H1 (cell line): ENCODE measurements around the gene BHMT. TPM values are rescaled to one million over a fixed set of nuclear protein-coding genes. Genes with fewer than 3 reads are reported as not detected.

Experiments used
- CTCF ChIA-PET: fragments of 300-600 bp; sonication (Branson Sonifier 250); formaldehyde crosslinking; loops from one replicate; lab custom pipeline; 2021; ENCODE audit not compliant: partially characterized antibody; lab: Charles Lee
- POLR2A ChIA-PET: fragments of 300-600 bp; sonication (Branson Sonifier 250); formaldehyde crosslinking; loops from one replicate; lab custom pipeline; 2021; ENCODE audit warnings: inconsistent platforms; ENCODE audit not compliant: partially characterized antibody; lab: Charles Lee
- DNase-seq, 2 experiments: peaks; one replicate each; pipeline versions ENCODE4 v3.0.0 to v3.0.0-alpha.2; 2010 to 2022; ENCODE audit warnings: low spot score in 2 of 2, low read depth in 1 of 2, mixed read lengths in 1 of 2
- FAIRE-seq: peaks from 2 replicates; lab custom pipeline; 2011; peaks lifted over from hg19 to GRCh38; lab: Jason Lieb, UNC
- H2AFZ ChIP-seq: 2 replicates; pipeline ENCODE4 v1.8.1; 2012; ENCODE audit warnings: low read length, inconsistent platforms
- H2AK5ac ChIP-seq: 2 replicates; pipeline ENCODE4 v1.6.1; 2013; ENCODE audit warnings: low read depth, low read length
- H2BK120ac ChIP-seq: replicated peaks from 2 replicates; pipeline ENCODE3; 2013; ENCODE audit warnings: low read depth, low read length, inconsistent platforms
- H2BK12ac ChIP-seq: 2 replicates; pipeline ENCODE4 v1.6.1; 2013; ENCODE audit warnings: low read depth, low read length
- H2BK15ac ChIP-seq: 2 replicates; pipeline ENCODE4 v1.6.1; 2013; ENCODE audit warnings: low read length
- H2BK20ac ChIP-seq: 2 replicates; pipeline ENCODE4 v1.6.1; 2013; ENCODE audit warnings: low read length
- H2BK5ac ChIP-seq: 2 replicates; pipeline ENCODE4 v1.6.1; 2013; ENCODE audit warnings: low read depth, low read length
- H3K14ac ChIP-seq: 2 replicates; pipeline ENCODE4 v1.6.1; 2013; ENCODE audit warnings: inconsistent platforms; ENCODE audit not compliant: insufficient read length
- H3K18ac ChIP-seq: 2 replicates; pipeline ENCODE4 v1.6.1; 2013; ENCODE audit warnings: low read length; ENCODE audit errors: extremely low read depth
- H3K23ac ChIP-seq: 2 replicates; pipeline ENCODE4 v1.6.1; 2013; ENCODE audit warnings: inconsistent platforms; ENCODE audit not compliant: insufficient read length
- H3K23me2 ChIP-seq: 2 replicates; pipeline ENCODE4 v1.6.1; 2013; ENCODE audit warnings: low read depth, low read length
- H3K27ac ChIP-seq: 2 replicates; pipeline ENCODE4 v1.6.1; 2011; ENCODE audit warnings: low read depth, low read length, inconsistent platforms
- H3K27me3 ChIP-seq, 4 experiments: replicated peaks in 1 of 4; 1 replicate in 1 of 4; 2 replicates in 3 of 4; pipeline versions ENCODE4 v1.6.1 to v1.8.1; 2011 to 2013; ENCODE audit warnings: low read length in 3 of 4, mild to moderate bottlenecking in 3 of 4, inconsistent platforms in 2 of 4, mixed read lengths in 2 of 4, moderate library complexity in 1 of 4; ENCODE audit not compliant: control insufficient read depth in 3 of 4, insufficient read depth in 3 of 4; ENCODE audit errors: extremely low read depth in 1 of 4
- H3K36me3 ChIP-seq, 4 experiments: 2 replicates each; pipeline versions ENCODE4 v1.6.1 to v1.8.1; 2011 to 2013; ENCODE audit warnings: mild to moderate bottlenecking in 4 of 4, low read length in 3 of 4, moderate library complexity in 2 of 4, control low read depth in 1 of 4, inconsistent platforms in 1 of 4; ENCODE audit not compliant: insufficient read depth in 4 of 4, control insufficient read depth in 2 of 4
- H3K4ac ChIP-seq: replicated peaks from 2 replicates; pipeline ENCODE3; 2013; ENCODE audit warnings: low read length, low read depth, mixed read lengths, inconsistent platforms; ENCODE audit not compliant: insufficient read length
- H3K4me1 ChIP-seq, 4 experiments: replicated peaks in 1 of 4; 1 replicate in 1 of 4; 2 replicates in 3 of 4; pipeline versions ENCODE4 v1.6.1 to v1.8.1; 2011 to 2013; ENCODE audit warnings: low read length in 3 of 4, inconsistent platforms in 2 of 4, mixed read lengths in 1 of 4; ENCODE audit not compliant: insufficient read depth in 4 of 4, control insufficient read depth in 3 of 4
- H3K4me2 ChIP-seq, 2 experiments: 2 replicates each; pipeline versions ENCODE4 v1.6.1 to v1.8.1; 2011 to 2013; ENCODE audit warnings: low read depth in 2 of 2, low read length in 2 of 2, control low read depth in 1 of 2, inconsistent platforms in 1 of 2, mild to moderate bottlenecking in 1 of 2; ENCODE audit not compliant: insufficient read depth in 1 of 2
- H3K4me3 ChIP-seq, 4 experiments: fragments of 200-600, 300-600 bp in 1 of 4; sonication (generic), shearing (Covaris generic), sonication (Bioruptor Twin) in 1 of 4; 2 replicates each; pipeline versions ENCODE4 v1.5.1 to v1.8.1; 2011 to 2016; ENCODE audit warnings: low read length in 4 of 4, low read depth in 3 of 4, control low read depth in 2 of 4, inconsistent platforms in 2 of 4, mild to moderate bottlenecking in 2 of 4, mixed read lengths in 1 of 4, moderate library complexity in 1 of 4; ENCODE audit not compliant: insufficient read depth in 2 of 4; ENCODE audit errors: extremely low read depth in 1 of 4
- H3K56ac ChIP-seq: replicated peaks from 2 replicates; pipeline ENCODE3; 2013; ENCODE audit warnings: low read depth, mild to moderate bottlenecking, mixed read lengths, low read length, inconsistent platforms; ENCODE audit not compliant: insufficient read length
- H3K79me1 ChIP-seq: 2 replicates; pipeline ENCODE4 v1.6.1; 2013; ENCODE audit warnings: low read depth, low read length, control low read depth
- H3K79me2 ChIP-seq, 2 experiments: 2 replicates each; pipeline versions ENCODE4 v1.6.1 to v1.8.1; 2012 to 2013; ENCODE audit warnings: low read length in 2 of 2, mild to moderate bottlenecking in 2 of 2, inconsistent platforms in 1 of 2; ENCODE audit not compliant: insufficient read depth in 2 of 2, control insufficient read depth in 1 of 2
- H3K9ac ChIP-seq, 4 experiments: replicated peaks in 1 of 4; 1 replicate in 1 of 4; 2 replicates in 3 of 4; pipeline versions ENCODE4 v1.6.1 to v1.8.1; 2011 to 2013; ENCODE audit warnings: low read depth in 3 of 4, low read length in 3 of 4, control low read depth in 2 of 4, mild to moderate bottlenecking in 2 of 4, moderate library complexity in 2 of 4, inconsistent platforms in 1 of 4; ENCODE audit errors: extremely low read depth in 1 of 4
- H3K9me3 ChIP-seq, 2 experiments: 2 replicates each; pipeline versions ENCODE4 v1.6.1 to v1.8.1; 2012 to 2013; ENCODE audit warnings: mild to moderate bottlenecking in 2 of 2, moderate library complexity in 2 of 2, control low read depth in 1 of 2, inconsistent platforms in 1 of 2, low read depth in 1 of 2, low read length in 1 of 2, mixed read lengths in 1 of 2; ENCODE audit not compliant: insufficient read depth in 2 of 2
- H4K20me1 ChIP-seq, 2 experiments: replicated peaks in 1 of 2; 2 replicates each; pipeline versions ENCODE3 to v1.8.1; 2011 to 2013; ENCODE audit warnings: inconsistent platforms in 2 of 2, low read length in 2 of 2, mild to moderate bottlenecking in 1 of 2; ENCODE audit not compliant: insufficient read depth in 2 of 2, control insufficient read depth in 1 of 2
- H4K5ac ChIP-seq: 2 replicates; pipeline ENCODE4 v1.6.1; 2013; ENCODE audit warnings: low read length, low read depth, mixed read lengths, inconsistent platforms; ENCODE audit not compliant: insufficient read length
- H4K8ac ChIP-seq: 2 replicates; pipeline ENCODE4 v1.8.0; 2013; ENCODE audit warnings: mild to moderate bottlenecking, moderate library complexity, low read length, inconsistent platforms; ENCODE audit not compliant: insufficient read depth; ENCODE audit errors: extremely low read depth
- H4K91ac ChIP-seq: replicated peaks from 2 replicates; pipeline ENCODE3; 2013; ENCODE audit warnings: low read length, mixed read lengths, inconsistent platforms; ENCODE audit not compliant: insufficient read length
- BRCA1 ChIP-seq: IDR thresholded peaks from 2 replicates; pipeline ENCODE4 v1.6.1; 2012; ENCODE audit warnings: low read depth, low read length, improper control_type of control experiment
- CBX8 ChIP-seq: fragments of 300-800, 300-1000 bp; sonication (generic); IDR thresholded peaks from 2 replicates; pipeline ENCODE4 v1.7.1; 2016; ENCODE audit warnings: low read depth, low read length, borderline replicate concordance
- CEBPB ChIP-seq: IDR thresholded peaks from 2 replicates; pipeline ENCODE4 v1.6.1; 2012; ENCODE audit warnings: low read depth, low read length
- CHD1 ChIP-seq: IDR thresholded peaks from 2 replicates; pipeline ENCODE4 v1.6.1; 2012; ENCODE audit warnings: low read depth, low read length, improper control_type of control experiment
- EGR1 ChIP-seq: IDR thresholded peaks from 2 replicates; pipeline ENCODE4 v1.6.1; 2011; ENCODE audit warnings: low read depth, low read length, borderline replicate concordance
- HDAC6 ChIP-seq: IDR thresholded peaks from one replicate; pipeline ENCODE4 v1.7.1; 2012; ENCODE audit warnings: low read depth, mild to moderate bottlenecking, inconsistent platforms, low read length, moderate library complexity
- POU5F1 ChIP-seq: IDR thresholded peaks from 2 replicates; pipeline ENCODE4 v1.6.1; 2011; ENCODE audit warnings: low read depth, mild to moderate bottlenecking, low read length, moderate library complexity
- SIRT6 ChIP-seq: IDR thresholded peaks from one replicate; pipeline ENCODE4 v1.7.1; 2012; ENCODE audit warnings: low read length, inconsistent platforms
- SP2 ChIP-seq: IDR thresholded peaks from 2 replicates; pipeline ENCODE4 v1.6.1; 2012; ENCODE audit warnings: mild to moderate bottlenecking, low read length, inconsistent platforms
- SP4 ChIP-seq: IDR thresholded peaks from 2 replicates; pipeline ENCODE4 v1.6.1; 2012; ENCODE audit warnings: low read length, inconsistent platforms
- SRF ChIP-seq: IDR thresholded peaks from 2 replicates; pipeline ENCODE4 v1.6.1; 2011; ENCODE audit warnings: mild to moderate bottlenecking, low read depth, low read length, moderate library complexity
- TCF12 ChIP-seq: IDR thresholded peaks from 2 replicates; pipeline ENCODE4 v1.6.1; 2011; ENCODE audit warnings: low read depth, mild to moderate bottlenecking, low read length
- USF2 ChIP-seq: IDR thresholded peaks from 2 replicates; pipeline ENCODE4 v1.6.1; 2011; ENCODE audit warnings: low read length, improper control_type of control experiment
- polyA plus RNA-seq, 7 experiments: library from polyadenylated mRNA; depleted of rRNA in 3 of 7; stranded (reverse) in 5 of 7; unstranded in 2 of 7; fragments of >200 nt in 5 of 7; fragments of 200-250 nt in 2 of 7; gene quantifications; 1 replicate in 5 of 7; 2 replicates in 1 of 7; 4 replicates in 1 of 7; pipeline versions ENCODE4 v1.2.1 to v1.2.3, GENCODE V29; 2011 to 2013; ENCODE audit warnings: missing spikeins in 2 of 7, mixed read lengths in 2 of 7
- total RNA-seq: library from RNA; stranded (reverse); fragmentation: NEBNext Ultra II Directional; extraction: Animal tissue kit (Norgen Biotek cat#: 25700); gene quantifications from 2 replicates; pipeline ENCODE4 v1.2.1, GENCODE V29; 2021

Gene BHMT
- total and polyA plus RNA-seq, 2 of the 8 experiments (the other 6 are each of a cell fraction or from before 2014, with no cell fraction given): 0.54 to 1.6 TPM

- no peak overlapping the region for H2AK5ac ChIP-seq
- H3K36me3 ChIP-seq: no peaks in the 10 kb centered on the region
- H3K27ac ChIP-seq: no peak overlapping the region
- H4K8ac ChIP-seq: no peak overlapping the region
- H2BK20ac ChIP-seq: no peak overlapping the region
- no peak overlapping the region for H4K91ac ChIP-seq
- H3K23me2 ChIP-seq: no peaks in the 10 kb centered on the region
- H3K18ac ChIP-seq: no peak overlapping the region
- no peak overlapping the region for H3K14ac ChIP-seq
- DNase-seq (no peak), FAIRE-seq (no peak)
- no peak overlapping the region for H2BK12ac ChIP-seq
- H3K4me2 ChIP-seq: no peak overlapping the region
- H3K4ac ChIP-seq: no peak overlapping the region
- no peaks in the 10 kb centered on the region for H4K20me1 ChIP-seq
- CTCF ChIA-PET: interaction anchor here (1.0 to 1.6 kb wide), 3 partner anchors 18 to 150 kb away, joined by 3 read pairs; no protein-coding TSS in a partner anchor
- H3K9me3 ChIP-seq: no peaks in the 10 kb centered on the region
- H3K79me1 ChIP-seq: no peaks in the 10 kb centered on the region
- H2BK15ac ChIP-seq: no peak overlapping the region
- no peak overlapping the region for H2BK120ac ChIP-seq
- H2AFZ ChIP-seq: no peak overlapping the region
- no peak overlapping the region for H3K56ac ChIP-seq
- H3K79me2 ChIP-seq: no peaks in the 10 kb centered on the region
- H3K4me1 ChIP-seq: peaks cover 0 to 7% (median 1%) of the 10 kb centered on the region in 4 experiments; a peak in 1 of 7 replicates
- H3K4me3 ChIP-seq: no peak overlapping the region
- H3K27me3 ChIP-seq: no peaks in the 10 kb centered on the region
- no peak overlapping the region for H2BK5ac ChIP-seq
- no peak overlapping the region for H4K5ac ChIP-seq
- no peak overlapping the region for H3K9ac ChIP-seq
- POLR2A ChIA-PET: no interaction called here
- no peak overlapping the region for H3K23ac ChIP-seq
- TF ChIP-seq USF2: no peak
- TF ChIP-seq SIRT6: no peak
- TF ChIP-seq BRCA1: no peak
- TF ChIP-seq HDAC6: no peak
- no peak for TF ChIP-seq SP4
- TF ChIP-seq CEBPB: no peak
- no peak for TF ChIP-seq CHD1
- no peak for TF ChIP-seq SP2
- TF ChIP-seq CBX8: no peak
- TF ChIP-seq EGR1: no peak
- TF ChIP-seq TCF12: no peak
- no peak for TF ChIP-seq POU5F1
- no peak for TF ChIP-seq SRF
Observed at GRCh38 chr5:79170661-79171060, 59.1 kb downstream of the BHMT start.
